Measurements from ENCODE around the gene UNG. TPM values are rescaled to one million over a fixed set of nuclear protein-coding genes. Genes with fewer than 3 reads are reported as not detected.
A peak's percentile ranks its signal among the peaks of the same experiment; 100 is the strongest.

Gene UNG
- total RNA-seq, 1 experiment from 2014 or later, result 188 TPM

GRCh38 chr12:109088818-109089217 is 8.6 kb upstream of the UNG start:
- no peak overlapping the region; a peak in 1 of 5 replicates for H3K4me3 Mint-ChIP-seq
- TF ChIP-seq CTCF (conservative IDR thresholded peaks at IDR 0.05), result no peak
- peaks cover 12 to 54% (median 47%) of the 10 kb centered on the region in 3 experiments for H3K36me3 Mint-ChIP-seq (ENCODE audit: insufficient read depth in 1 of 3, low read depth in 3 of 3)
- no peaks in the 10 kb centered on the region for H3K9me3 Mint-ChIP-seq
- DNase-seq, result no peak
- Histone ChIP-seq H2BK15ac (ENCODE audit: low read depth, low read length) (no peak overlapping the region), H2AFZ (ENCODE audit: low read length) (no peak overlapping the region), H2BK120ac (ENCODE audit: low read depth, low read length, poor library complexity, severe bottlenecking) (no peak overlapping the region), H3K56ac (ENCODE audit: insufficient read length, low read depth, low read length) (no peak overlapping the region), H3K9ac (ENCODE audit: extremely low read depth, insufficient read length, low read length) (no peak overlapping the region), H3K23me2 (ENCODE audit: insufficient read length, low read depth, low read length, poor library complexity, severe bottlenecking) (peaks cover 6% of the 10 kb centered on the region), H3K14ac (ENCODE audit: insufficient read depth, low read length) (no peak overlapping the region), H3K9me3 (ENCODE audit: control insufficient read depth, low read depth, low read length) (no peaks in the 10 kb centered on the region), H3K79me1 (ENCODE audit: insufficient read depth, low read depth, low read length, poor library complexity, severe bottlenecking) (no peaks in the 10 kb centered on the region), H4K8ac (replicated peaks; ENCODE audit: insufficient read length, low read depth, low read length) (no peak overlapping the region), H3K23ac (ENCODE audit: insufficient read length, low read depth, low read length) (no peak overlapping the region), H3K4ac (ENCODE audit: low read depth, low read length) (no peak overlapping the region), H3K18ac (ENCODE audit: insufficient read length, low read depth, low read length) (no peak overlapping the region), H4K91ac (ENCODE audit: insufficient read length, low read depth, low read length) (no peak overlapping the region), H3K79me2 (ENCODE audit: insufficient read depth, low read length) (no peaks in the 10 kb centered on the region), H3K27me3 (ENCODE audit: insufficient read depth, low read length) (no peaks in the 10 kb centered on the region), H2BK12ac (ENCODE audit: insufficient read length, low read depth, low read length) (no peak overlapping the region), H2AK5ac (ENCODE audit: insufficient read length, low read length) (no peak overlapping the region), H3K4me1 (ENCODE audit: insufficient read depth, low read length) (no peaks in the 10 kb centered on the region), H2BK5ac (ENCODE audit: insufficient read length, low read length) (no peak overlapping the region), H3T11ph (ENCODE audit: low read length) (no peak overlapping the region), H2BK20ac (ENCODE audit: low read depth, low read length, poor library complexity, severe bottlenecking) (no peak overlapping the region), H3K4me2 (ENCODE audit: insufficient read depth, insufficient read length, low read length) (no peak overlapping the region), H4K20me1 (ENCODE audit: control insufficient read depth, insufficient read depth, insufficient read length) (no peaks in the 10 kb centered on the region), H4K5ac (ENCODE audit: insufficient read length, low read depth, low read length) (no peak overlapping the region), H3K27ac (ENCODE audit: insufficient read length, low read depth, low read length) (no peak overlapping the region)
- no CpG with 5 or more reads among the region's 6 CpGs for WGBS (ENCODE audit: extremely low coverage, insufficient read length, low lambda C conversion rate)
- peaks cover 14% of the 10 kb centered on the region for H3K27me3 Mint-ChIP-seq (ENCODE audit: low read depth)
- peaks cover 10 to 19% of the 10 kb centered on the region in 2 experiments; a peak in 2 of 4 replicates for H3K4me1 Mint-ChIP-seq
- peak overlapping the region in 2 of 3 experiments; percentile 11 to 17; a peak in 4 of 7 replicates for H3K27ac Mint-ChIP-seq
